PC-9 (cell line): ENCODE data around the gene FST.

Source experiments
- CTCF ChIP-seq: fragments of 200-600 bp; sonication (generic); conservative IDR thresholded peaks from 2 replicates; pipeline ENCODE4 v1.6.1; 2017; ENCODE audit warnings: mixed run types, antibody characterized with exemption, mild to moderate bottlenecking, moderate library complexity
- EZH2 ChIP-seq: fragments of 200-600 bp; sonication (generic); IDR thresholded peaks from 2 replicates; pipeline ENCODE4 v1.8.0; 2017; ENCODE audit warnings: antibody characterized with exemption, low read depth

- peak; percentile 70 for TF ChIP-seq CTCF
- no peak for TF ChIP-seq EZH2
These were observed 1.9 kb upstream of the FST start for GRCh38 chr5:53478411-53479044.
